ENCODE measurements around the gene RGP1. TPM values are rescaled to one million over a fixed set of nuclear protein-coding genes. Genes with fewer than 3 reads are reported as not detected.

The RGP1 gene
- total and polyA plus RNA-seq, 2 donors: 6.5 to 7.4 TPM

DNA sequence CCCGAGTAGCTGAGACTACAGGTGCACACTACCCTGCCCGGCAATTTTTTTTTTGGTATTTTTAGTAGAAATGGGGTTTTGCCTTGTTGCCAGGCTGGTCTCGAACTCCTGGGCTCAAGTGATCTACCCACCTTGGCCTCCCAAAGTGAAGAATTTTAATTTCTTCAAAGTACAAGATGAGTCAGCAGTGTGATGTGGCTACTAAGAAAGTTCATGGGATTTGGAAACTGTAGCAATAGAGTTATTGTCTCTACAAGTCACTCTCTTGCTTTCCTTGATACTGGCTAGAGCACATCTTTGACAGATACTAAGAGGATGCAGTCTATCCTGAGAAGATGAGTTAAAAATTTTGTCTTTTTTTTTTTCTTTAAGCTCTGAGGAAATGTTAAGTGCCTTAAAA is 15.0 kb upstream of the RGP1 start:
- no peak overlapping the region for H3K27ac ChIP-seq (ENCODE audit: low read depth in 1 of 2, low read length in 1 of 2)
- DNase-seq (ENCODE audit: low read depth in 6 of 9, low spot score in 9 of 9): no peak
- peaks cover 32 to 37% of the 10 kb centered on the region in 2 donors for H3K4me1 ChIP-seq (ENCODE audit: control insufficient read depth in 2 of 2, insufficient read depth in 2 of 2, low read length in 2 of 2)
- H3K36me3 ChIP-seq (ENCODE audit: control insufficient read depth in 2 of 2, insufficient read depth in 2 of 2, low read length in 1 of 2): peaks cover 40 to 43% of the 10 kb centered on the region in 2 donors
- H3K27me3 ChIP-seq (ENCODE audit: control insufficient read depth in 2 of 2, insufficient read depth in 1 of 2, low read length in 1 of 2): no peaks in the 10 kb centered on the region
- 96% methylated on average over 3 of the region's 3 CpGs for WGBS
- no peak overlapping the region for H3K4me3 ChIP-seq (ENCODE audit: low read length in 2 of 2)
- no peaks in the 10 kb centered on the region for H3K9me3 ChIP-seq (ENCODE audit: control insufficient read depth in 2 of 2, insufficient read depth in 1 of 2, low read length in 1 of 2)

GRCh38 chr9:35736201-35736633 is 12.9 kb upstream of the RGP1 start:
- Histone ChIP-seq H3K27me3 (ENCODE audit: control insufficient read depth in 2 of 2, insufficient read depth in 1 of 2, low read length in 1 of 2) (no peaks in the 10 kb centered on the region), H3K27ac (ENCODE audit: low read depth in 1 of 2, low read length in 1 of 2) (no peak overlapping the region)
- DNase-seq (ENCODE audit: low read depth in 6 of 9, low spot score in 9 of 9): peak in 6 of 9 donors; percentile 62 to 85 (median 68)

DNA sequence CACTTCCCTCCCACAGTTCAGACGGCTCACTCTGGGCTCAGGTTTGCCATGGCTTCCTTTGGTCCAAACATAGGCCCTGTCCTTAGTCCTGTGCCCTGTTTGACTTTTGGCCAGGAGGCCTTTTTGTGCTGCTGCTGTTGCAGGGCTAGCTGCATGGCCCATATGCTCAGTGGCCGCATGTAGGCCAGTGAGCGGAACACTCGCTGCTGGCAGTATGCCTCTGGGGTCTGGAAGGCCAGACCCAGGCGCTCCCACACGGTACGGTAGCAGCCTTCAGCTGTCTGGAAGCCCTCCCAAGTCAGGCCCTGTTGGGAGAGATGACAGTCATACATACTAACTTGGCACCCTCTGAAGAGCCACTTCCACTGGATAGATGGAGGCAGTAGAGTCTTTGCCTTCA is 11.9 kb upstream of the RGP1 start:
- 96% methylated on average over 7 of the region's 7 CpGs for WGBS
- Histone ChIP-seq H3K9me3 (ENCODE audit: control insufficient read depth in 2 of 2, insufficient read depth in 1 of 2, low read length in 1 of 2) (no peaks in the 10 kb centered on the region), H3K27me3 (ENCODE audit: control insufficient read depth in 2 of 2, insufficient read depth in 1 of 2, low read length in 1 of 2) (no peaks in the 10 kb centered on the region), H3K36me3 (ENCODE audit: control insufficient read depth in 2 of 2, insufficient read depth in 2 of 2, low read length in 1 of 2) (peaks cover 62 to 69% of the 10 kb centered on the region in 2 donors), H3K4me1 (ENCODE audit: control insufficient read depth in 2 of 2, insufficient read depth in 2 of 2, low read length in 2 of 2) (peaks cover 15 to 22% of the 10 kb centered on the region in 2 donors), H3K27ac (ENCODE audit: low read depth in 1 of 2, low read length in 1 of 2) (no peak overlapping the region), H3K4me3 (ENCODE audit: low read length in 2 of 2) (no peak overlapping the region)
- no peak for DNase-seq (ENCODE audit: low read depth in 6 of 9, low spot score in 9 of 9)

More at GRCh38 chr9:35736201-35736633, 12.9 kb upstream of the RGP1 start:
- Histone ChIP-seq H3K9me3 (ENCODE audit: control insufficient read depth in 2 of 2, insufficient read depth in 1 of 2, low read length in 1 of 2) (no peaks in the 10 kb centered on the region), H3K36me3 (ENCODE audit: control insufficient read depth in 2 of 2, insufficient read depth in 2 of 2, low read length in 1 of 2) (peaks cover 60 to 62% of the 10 kb centered on the region in 2 donors), H3K4me3 (ENCODE audit: low read length in 2 of 2) (no peak overlapping the region), H3K4me1 (ENCODE audit: control insufficient read depth in 2 of 2, insufficient read depth in 2 of 2, low read length in 2 of 2) (peaks cover 13 to 16% of the 10 kb centered on the region in 2 donors)
- 81% methylated on average over 5 of the region's 5 CpGs for WGBS

- 97% methylated on average over 4 of the region's 4 CpGs for WGBS
- no peak for DNase-seq (ENCODE audit: low read depth in 6 of 9, low spot score in 9 of 9)
Measured at GRCh38 chr9:35738186-35738585, 10.9 kb upstream of the RGP1 start.

DNA sequence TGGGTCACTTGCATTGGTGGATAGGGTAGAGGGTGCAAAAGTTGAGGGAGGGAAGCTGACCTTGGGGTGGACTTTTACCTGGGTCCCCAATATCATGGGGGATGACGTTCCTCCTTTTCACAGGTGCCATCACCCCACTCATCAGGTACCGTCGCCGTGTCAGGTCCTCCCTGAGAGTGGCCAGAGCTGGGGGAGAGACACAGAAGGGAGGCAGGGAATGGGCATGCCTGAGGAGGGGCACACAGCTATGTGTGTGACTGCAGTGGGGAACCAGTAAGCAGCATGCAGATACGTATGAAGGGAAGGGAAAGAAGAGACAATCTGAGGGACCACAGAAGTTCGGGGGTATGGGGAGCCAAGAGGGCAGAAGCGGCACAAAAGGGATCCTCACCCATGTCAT is 10.2 kb upstream of the RGP1 start:
- no peaks in the 10 kb centered on the region for H3K9me3 ChIP-seq (ENCODE audit: control insufficient read depth in 2 of 2, insufficient read depth in 1 of 2, low read length in 1 of 2)
- H3K36me3 ChIP-seq (ENCODE audit: control insufficient read depth in 2 of 2, insufficient read depth in 2 of 2, low read length in 1 of 2): peaks cover 72 to 82% of the 10 kb centered on the region in 2 donors
- DNase-seq (ENCODE audit: low read depth in 6 of 9, low spot score in 9 of 9): no peak
- H3K4me1 ChIP-seq (ENCODE audit: control insufficient read depth in 2 of 2, insufficient read depth in 2 of 2, low read length in 2 of 2): peaks cover 6 to 13% of the 10 kb centered on the region in 2 donors
- no peak overlapping the region for H3K4me3 ChIP-seq (ENCODE audit: low read length in 2 of 2)
- WGBS: 98% methylated on average over 7 of the region's 7 CpGs
- H3K27ac ChIP-seq (ENCODE audit: low read depth in 1 of 2, low read length in 1 of 2): no peak overlapping the region
- H3K27me3 ChIP-seq (ENCODE audit: control insufficient read depth in 2 of 2, insufficient read depth in 1 of 2, low read length in 1 of 2): no peaks in the 10 kb centered on the region

More at GRCh38 chr9:35738186-35738585, 10.9 kb upstream of the RGP1 start:
- Histone ChIP-seq H3K9me3 (ENCODE audit: control insufficient read depth in 2 of 2, insufficient read depth in 1 of 2, low read length in 1 of 2) (no peaks in the 10 kb centered on the region), H3K4me3 (ENCODE audit: low read length in 2 of 2) (no peak overlapping the region), H3K27me3 (ENCODE audit: control insufficient read depth in 2 of 2, insufficient read depth in 1 of 2, low read length in 1 of 2) (no peaks in the 10 kb centered on the region), H3K36me3 (ENCODE audit: control insufficient read depth in 2 of 2, insufficient read depth in 2 of 2, low read length in 1 of 2) (peaks cover 65 to 74% of the 10 kb centered on the region in 2 donors), H3K4me1 (ENCODE audit: control insufficient read depth in 2 of 2, insufficient read depth in 2 of 2, low read length in 2 of 2) (peaks cover 11 to 17% of the 10 kb centered on the region in 2 donors), H3K27ac (ENCODE audit: low read depth in 1 of 2, low read length in 1 of 2) (no peak overlapping the region)

DNA sequence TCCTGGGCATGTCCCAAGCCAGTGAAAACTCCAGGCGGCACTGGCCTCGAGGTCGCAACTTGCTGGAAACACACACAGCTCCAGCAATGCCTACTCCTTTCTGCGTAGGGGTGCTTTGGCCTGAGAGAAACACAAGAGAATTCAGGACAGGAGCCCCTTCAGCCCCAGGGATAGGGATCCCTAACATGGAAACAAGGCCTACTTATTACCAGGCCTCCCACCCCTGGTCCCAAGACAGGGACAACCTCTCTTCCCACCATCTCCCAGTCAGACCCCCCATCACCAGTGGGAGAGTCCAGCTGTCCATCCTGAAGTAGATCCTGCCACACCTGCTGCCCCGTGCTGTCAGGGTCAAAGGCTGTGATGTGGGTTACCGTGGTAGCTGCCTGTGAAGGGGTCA is 8.8 kb upstream of the RGP1 start:
- Histone ChIP-seq H3K4me1 (ENCODE audit: control insufficient read depth in 2 of 2, insufficient read depth in 2 of 2, low read length in 2 of 2) (peaks cover 6 to 15% of the 10 kb centered on the region in 2 donors), H3K27ac (ENCODE audit: low read depth in 1 of 2, low read length in 1 of 2) (no peak overlapping the region), H3K4me3 (ENCODE audit: low read length in 2 of 2) (no peak overlapping the region), H3K9me3 (ENCODE audit: control insufficient read depth in 2 of 2, insufficient read depth in 1 of 2, low read length in 1 of 2) (no peaks in the 10 kb centered on the region), H3K36me3 (ENCODE audit: control insufficient read depth in 2 of 2, insufficient read depth in 2 of 2, low read length in 1 of 2) (peaks cover 76 to 85% of the 10 kb centered on the region in 2 donors), H3K27me3 (ENCODE audit: control insufficient read depth in 2 of 2, insufficient read depth in 1 of 2, low read length in 1 of 2) (no peaks in the 10 kb centered on the region)
- DNase-seq (ENCODE audit: low read depth in 6 of 9, low spot score in 9 of 9): no peak
- WGBS: over 99% methylated on average over 6 of the region's 6 CpGs

GRCh38 chr9:35741740-35742139 is 7.3 kb upstream of the RGP1 start:
- H3K36me3 ChIP-seq (ENCODE audit: control insufficient read depth in 2 of 2, insufficient read depth in 2 of 2, low read length in 1 of 2): peaks cover 64 to 73% of the 10 kb centered on the region in 2 donors
- peak in 1 of 9 donors; percentile 43 for DNase-seq (ENCODE audit: low read depth in 6 of 9, low spot score in 9 of 9)
- WGBS: 46% methylated on average over 7 of the region's 7 CpGs
- no peaks in the 10 kb centered on the region for H3K9me3 ChIP-seq (ENCODE audit: control insufficient read depth in 2 of 2, insufficient read depth in 1 of 2, low read length in 1 of 2)
- no peak overlapping the region for H3K27ac ChIP-seq (ENCODE audit: low read depth in 1 of 2, low read length in 1 of 2)
- H3K4me1 ChIP-seq (ENCODE audit: control insufficient read depth in 2 of 2, insufficient read depth in 2 of 2, low read length in 2 of 2): peaks cover 10 to 15% of the 10 kb centered on the region in 2 donors
- H3K4me3 ChIP-seq (ENCODE audit: low read length in 2 of 2): no peak overlapping the region
- H3K27me3 ChIP-seq (ENCODE audit: control insufficient read depth in 2 of 2, insufficient read depth in 1 of 2, low read length in 1 of 2): no peaks in the 10 kb centered on the region

GRCh38 chr9:35743452-35743851 is 5.6 kb upstream of the RGP1 start:
- WGBS: 91% methylated on average over 2 of the region's 2 CpGs
- Histone ChIP-seq H3K27ac (ENCODE audit: low read depth in 1 of 2, low read length in 1 of 2) (no peak overlapping the region), H3K4me3 (ENCODE audit: low read length in 2 of 2) (no peak overlapping the region), H3K36me3 (ENCODE audit: control insufficient read depth in 2 of 2, insufficient read depth in 2 of 2, low read length in 1 of 2) (peaks cover 47 to 56% of the 10 kb centered on the region in 2 donors), H3K9me3 (ENCODE audit: control insufficient read depth in 2 of 2, insufficient read depth in 1 of 2, low read length in 1 of 2) (no peaks in the 10 kb centered on the region), H3K27me3 (ENCODE audit: control insufficient read depth in 2 of 2, insufficient read depth in 1 of 2, low read length in 1 of 2) (no peaks in the 10 kb centered on the region), H3K4me1 (ENCODE audit: control insufficient read depth in 2 of 2, insufficient read depth in 2 of 2, low read length in 2 of 2) (peaks cover 27 to 32% of the 10 kb centered on the region in 2 donors)
- DNase-seq (ENCODE audit: low read depth in 6 of 9, low spot score in 9 of 9): no peak

GRCh38 chr9:35743880-35744518 is 5.1 kb upstream of the RGP1 start:
- peaks cover 27 to 34% of the 10 kb centered on the region in 2 donors for H3K4me1 ChIP-seq (ENCODE audit: control insufficient read depth in 2 of 2, insufficient read depth in 2 of 2, low read length in 2 of 2)
- peaks cover 42 to 50% of the 10 kb centered on the region in 2 donors for H3K36me3 ChIP-seq (ENCODE audit: control insufficient read depth in 2 of 2, insufficient read depth in 2 of 2, low read length in 1 of 2)
- no peak overlapping the region for H3K4me3 ChIP-seq (ENCODE audit: low read length in 2 of 2)
- WGBS: 98% methylated on average over 8 of the region's 8 CpGs
- H3K27ac ChIP-seq (ENCODE audit: low read depth in 1 of 2, low read length in 1 of 2): no peak overlapping the region
- no peaks in the 10 kb centered on the region for H3K9me3 ChIP-seq (ENCODE audit: control insufficient read depth in 2 of 2, insufficient read depth in 1 of 2, low read length in 1 of 2)
- no peak for DNase-seq (ENCODE audit: low read depth in 6 of 9, low spot score in 9 of 9)
- no peaks in the 10 kb centered on the region for H3K27me3 ChIP-seq (ENCODE audit: control insufficient read depth in 2 of 2, insufficient read depth in 1 of 2, low read length in 1 of 2)

Data from thymus (tissue), 11 donors.